ENCODE measurements around the gene PRKD1.

- TF ChIP-seq CTCF (IDR thresholded peaks at IDR 0.05) (no peak), POLR2A (IDR thresholded peaks at IDR 0.05) (no peak)
Observed at GRCh38 chr14:29802211-29802610, 125.4 kb downstream of the PRKD1 start.

Measured in right lobe of liver (tissue), 4 donors.